ENCODE data around the gene CD79A.
A peak's percentile ranks its signal among the peaks of the same experiment; 100 is the strongest.

CD79A gene

GRCh38 chr19:41883463-41883820 is 6.4 kb downstream of the CD79A start:
- in situ Hi-C loops (cut with MboI; ENCODE audit: low sequenced_read_pairs, unreplicated experiment), result loop anchor here (10.0 kb wide), 1 partner anchor 61 kb away; no protein-coding TSS in a partner anchor
- DNase-seq (ENCODE audit: low spot score), result no peak
- TF ChIP-seq, protein P1, sequence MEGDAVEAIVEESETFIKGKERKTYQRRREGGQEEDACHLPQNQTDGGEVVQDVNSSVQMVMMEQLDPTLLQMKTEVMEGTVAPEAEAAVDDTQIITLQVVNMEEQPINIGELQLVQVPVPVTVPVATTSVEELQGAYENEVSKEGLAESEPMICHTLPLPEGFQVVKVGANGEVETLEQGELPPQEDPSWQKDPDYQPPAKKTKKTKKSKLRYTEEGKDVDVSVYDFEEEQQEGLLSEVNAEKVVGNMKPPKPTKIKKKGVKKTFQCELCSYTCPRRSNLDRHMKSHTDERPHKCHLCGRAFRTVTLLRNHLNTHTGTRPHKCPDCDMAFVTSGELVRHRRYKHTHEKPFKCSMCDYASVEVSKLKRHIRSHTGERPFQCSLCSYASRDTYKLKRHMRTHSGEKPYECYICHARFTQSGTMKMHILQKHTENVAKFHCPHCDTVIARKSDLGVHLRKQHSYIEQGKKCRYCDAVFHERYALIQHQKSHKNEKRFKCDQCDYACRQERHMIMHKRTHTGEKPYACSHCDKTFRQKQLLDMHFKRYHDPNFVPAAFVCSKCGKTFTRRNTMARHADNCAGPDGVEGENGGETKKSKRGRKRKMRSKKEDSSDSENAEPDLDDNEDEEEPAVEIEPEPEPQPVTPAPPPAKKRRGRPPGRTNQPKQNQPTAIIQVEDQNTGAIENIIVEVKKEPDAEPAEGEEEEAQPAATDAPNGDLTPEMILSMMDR (IDR thresholded peaks at IDR 0.05; ENCODE audit: borderline replicate concordance, control extremely low read depth, extremely low read depth, insufficient read depth, missing control alignments), result no peak

DNA sequence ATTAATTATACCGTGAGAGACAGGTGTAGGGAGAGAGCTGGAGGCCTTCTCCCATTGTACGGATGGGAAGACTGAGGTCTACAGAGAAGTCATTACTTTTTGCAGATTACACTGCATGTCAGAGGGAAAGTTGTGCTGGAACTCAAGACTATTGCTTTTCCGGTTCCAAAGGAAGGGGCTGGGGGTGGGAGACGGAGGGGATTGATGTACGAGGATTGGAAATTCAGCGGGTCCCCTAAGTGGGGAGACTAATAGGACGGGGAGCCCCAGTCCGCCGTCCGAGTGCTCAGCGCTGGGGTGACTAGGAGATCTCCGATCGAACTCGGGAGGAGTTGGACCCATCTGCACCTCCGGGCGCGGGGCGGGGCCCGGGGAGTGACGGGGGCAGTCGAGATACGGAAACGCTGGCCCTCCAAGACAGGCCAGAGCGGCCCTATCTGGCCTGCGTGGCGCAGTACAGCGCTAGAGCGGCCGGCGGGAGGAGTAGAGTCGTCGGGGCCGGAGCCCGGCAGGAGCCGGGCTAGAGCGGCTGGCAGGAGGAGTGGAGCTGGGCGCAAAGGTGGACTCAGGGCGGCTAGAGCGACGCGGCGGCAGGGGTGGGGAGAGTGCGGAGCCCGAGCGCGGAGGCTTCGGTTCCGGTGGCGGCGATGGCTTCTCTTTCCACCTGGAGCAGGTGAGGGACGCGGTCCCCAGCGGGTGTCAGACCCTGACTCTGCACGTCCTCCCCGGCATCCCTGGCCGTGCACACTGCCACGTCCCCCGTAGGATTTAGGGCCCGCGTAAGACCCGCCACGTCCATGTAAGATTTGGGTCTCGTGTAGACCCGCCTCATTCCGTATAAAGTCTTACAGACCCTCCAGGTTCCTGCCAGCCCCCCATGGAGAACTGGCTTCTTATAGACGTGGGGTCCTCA is 7.0 kb downstream of the CD79A start:
- TF ChIP-seq, protein P1 (IDR thresholded peaks at IDR 0.05; ENCODE audit: borderline replicate concordance, control extremely low read depth, extremely low read depth, insufficient read depth, missing control alignments), result no peak
- DNase-seq (ENCODE audit: low spot score), result peak; percentile 96
- in situ Hi-C loops (cut with MboI; ENCODE audit: low sequenced_read_pairs, unreplicated experiment), result loop anchor here (10.0 kb wide), 1 partner anchor 61 kb away; no protein-coding TSS in a partner anchor

DNA sequence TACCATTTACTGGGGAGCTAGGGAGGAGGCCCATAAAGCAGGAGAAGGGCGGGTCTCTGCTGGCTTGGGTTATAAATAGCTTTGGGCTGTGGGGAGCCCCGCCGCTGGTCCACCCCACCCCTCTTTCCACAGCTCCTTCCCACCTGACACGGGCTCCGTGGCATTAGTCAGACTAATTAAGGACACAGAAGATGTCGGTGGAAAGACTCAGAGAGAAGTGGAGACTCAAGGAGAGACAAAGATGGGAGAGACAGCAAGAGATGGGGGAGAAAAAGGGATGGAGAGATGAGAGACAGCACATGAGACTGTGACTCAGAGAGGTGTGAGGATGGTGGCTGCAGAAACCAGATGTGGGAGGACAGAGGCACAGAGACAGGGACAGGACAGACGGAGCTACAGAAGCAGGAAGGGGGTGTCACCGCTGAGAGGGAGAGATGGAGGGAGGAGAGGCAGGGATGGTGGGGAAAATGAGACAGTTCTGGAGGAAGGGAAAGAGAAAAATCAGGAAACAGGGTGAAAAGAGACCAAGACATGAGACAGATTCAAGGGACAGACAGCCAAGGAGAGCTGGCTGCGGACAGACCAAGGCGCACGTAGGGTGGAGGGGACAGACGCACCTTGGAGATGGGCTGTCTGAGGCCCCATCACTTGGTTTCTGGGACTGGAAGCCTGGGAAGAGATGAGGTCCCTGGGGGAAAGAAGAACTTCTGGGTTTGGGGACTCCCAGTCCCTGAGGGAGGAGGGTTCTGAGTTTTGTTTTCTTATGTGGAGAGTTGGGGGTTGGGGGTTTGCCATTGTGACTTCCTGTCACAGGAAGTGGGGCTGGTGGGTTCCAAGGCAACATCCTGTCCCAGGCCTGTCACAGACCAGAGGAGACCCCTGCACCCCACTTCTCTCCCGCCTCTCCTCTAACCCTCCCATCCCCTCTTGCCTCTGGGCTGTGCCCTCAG is 10.0 kb downstream of the CD79A start:
- DNase-seq (ENCODE audit: low spot score), result peak; percentile 72
- TF ChIP-seq, protein P1 (IDR thresholded peaks at IDR 0.05; ENCODE audit: borderline replicate concordance, control extremely low read depth, extremely low read depth, insufficient read depth, missing control alignments), result no peak
- in situ Hi-C loops (cut with MboI; ENCODE audit: low sequenced_read_pairs, unreplicated experiment), result loop anchor here (10.0 kb wide), 1 partner anchor 58 kb away; no protein-coding TSS in a partner anchor

- DNase-seq (ENCODE audit: low spot score), result peak; percentile 79
- TF ChIP-seq, protein P1 (IDR thresholded peaks at IDR 0.05; ENCODE audit: borderline replicate concordance, control extremely low read depth, extremely low read depth, insufficient read depth, missing control alignments), result peak; percentile 59
- in situ Hi-C loops (cut with MboI; ENCODE audit: low sequenced_read_pairs, unreplicated experiment), result loop anchor here (10.0 kb wide), 1 partner anchor 57 kb away; no protein-coding TSS in a partner anchor
These were observed 10.8 kb downstream of the CD79A start for GRCh38 chr19:41887711-41888382.

DNA sequence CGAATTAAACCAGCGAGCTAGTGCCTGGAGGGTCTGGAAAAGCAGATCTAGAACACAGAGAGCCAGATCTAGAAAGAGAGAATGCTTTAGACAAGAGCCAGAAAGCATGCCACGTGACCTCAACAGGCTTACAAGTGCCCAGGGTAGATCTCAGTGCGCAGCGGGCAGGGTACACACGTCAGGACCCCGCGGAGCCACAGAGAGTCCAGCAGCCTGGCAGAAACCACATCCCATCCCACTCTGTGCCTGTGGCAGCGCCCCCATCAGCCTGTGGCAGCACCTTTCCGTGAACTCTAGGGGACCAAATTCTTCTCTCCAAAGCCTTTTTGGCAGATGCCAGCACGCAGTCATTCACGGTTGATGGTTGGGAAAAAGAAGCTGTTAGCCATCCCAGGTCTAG is 11.8 kb downstream of the CD79A start:
- no peak for DNase-seq (ENCODE audit: low spot score)
- TF ChIP-seq, protein P1 (IDR thresholded peaks at IDR 0.05; ENCODE audit: borderline replicate concordance, control extremely low read depth, extremely low read depth, insufficient read depth, missing control alignments), result no peak
- in situ Hi-C loops (cut with MboI; ENCODE audit: low sequenced_read_pairs, unreplicated experiment), result loop anchor here (10.0 kb wide), 1 partner anchor 56 kb away; no protein-coding TSS in a partner anchor
